ENCODE results near the gene C4orf50.

- TF ChIP-seq SP1 (IDR thresholded peaks at IDR 0.05; ENCODE audit: low read depth, low read length) (no peak), CTCF (IDR thresholded peaks at IDR 0.05; ENCODE audit: control extremely low read depth in 1 of 3, insufficient read depth in 1 of 3, low read depth in 1 of 3, low read length in 3 of 3) (no peak), ATF3 (IDR thresholded peaks at IDR 0.05; ENCODE audit: insufficient read depth, low read depth, low read length) (no peak), YY1 (IDR thresholded peaks at IDR 0.05; ENCODE audit: low read depth, low read length) (no peak), SUZ12 (IDR thresholded peaks at IDR 0.05; ENCODE audit: low read length) (no peak), EZH2 (IDR thresholded peaks at IDR 0.05; ENCODE audit: low read depth, low read length, severe bottlenecking) (no peak), EGR1 (IDR thresholded peaks at IDR 0.05; ENCODE audit: borderline replicate concordance, low read depth, low read length) (no peak)
Measured at GRCh38 chr4:5972571-5972970, 45.7 kb downstream of the C4orf50 start.

All from H1 (cell line).